ENCODE measurements around the gene TCF19.
A peak's percentile ranks its signal among the peaks of the same experiment; 100 is the strongest.

TCF19 gene

DNA sequence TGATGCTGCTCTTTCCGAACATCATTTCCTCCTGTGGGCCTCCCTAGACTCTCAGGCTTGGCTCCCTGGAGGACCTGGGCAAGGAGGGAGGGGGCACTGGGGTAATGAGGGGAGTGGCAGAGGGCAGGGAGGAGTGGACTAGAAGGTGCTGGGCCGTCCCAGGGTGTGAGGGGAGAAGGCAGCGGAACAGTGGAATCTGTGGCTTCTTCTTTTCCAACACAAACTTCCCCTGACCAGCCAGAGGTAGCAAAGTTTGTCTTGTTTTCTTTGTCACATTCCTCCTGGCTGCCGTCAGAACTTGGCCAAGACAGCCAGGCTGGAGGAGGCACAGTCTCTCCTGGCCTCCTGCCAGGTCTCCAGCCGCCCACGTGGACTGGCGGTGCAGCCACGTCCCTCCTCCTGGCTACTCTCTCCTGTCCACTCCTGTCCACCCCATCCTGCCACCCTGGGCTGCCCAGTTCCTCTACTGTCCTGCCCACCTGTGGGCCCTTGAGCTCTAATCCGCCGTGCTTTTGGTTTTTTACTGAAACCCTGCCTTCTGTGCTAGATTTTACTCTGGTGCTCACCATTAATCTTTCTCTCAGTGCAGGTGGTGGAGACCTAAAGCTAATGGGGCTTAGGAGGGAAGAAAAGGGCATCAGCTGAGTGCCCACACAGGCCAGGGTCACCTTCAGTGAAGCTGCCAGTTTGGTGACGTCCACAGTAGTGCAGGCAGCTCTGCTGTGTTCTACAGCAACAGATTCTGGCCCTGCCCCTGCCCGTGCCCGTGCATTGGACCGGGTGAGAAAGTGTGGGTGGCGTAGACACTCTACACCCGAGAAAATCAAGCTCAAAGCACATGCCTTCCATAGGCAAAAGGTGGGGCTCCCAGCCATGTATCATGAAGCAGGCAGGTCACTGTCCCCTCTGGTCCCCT, 35.3 kb upstream of the TCF19 start:
- H3K27ac ChIP-seq, result no peak overlapping the region
- no peak for TF ChIP-seq CTCF (IDR thresholded peaks at IDR 0.05)
- TF ChIP-seq ZFX (IDR thresholded peaks at IDR 0.05; ENCODE audit: borderline replicate concordance), result no peak

DNA sequence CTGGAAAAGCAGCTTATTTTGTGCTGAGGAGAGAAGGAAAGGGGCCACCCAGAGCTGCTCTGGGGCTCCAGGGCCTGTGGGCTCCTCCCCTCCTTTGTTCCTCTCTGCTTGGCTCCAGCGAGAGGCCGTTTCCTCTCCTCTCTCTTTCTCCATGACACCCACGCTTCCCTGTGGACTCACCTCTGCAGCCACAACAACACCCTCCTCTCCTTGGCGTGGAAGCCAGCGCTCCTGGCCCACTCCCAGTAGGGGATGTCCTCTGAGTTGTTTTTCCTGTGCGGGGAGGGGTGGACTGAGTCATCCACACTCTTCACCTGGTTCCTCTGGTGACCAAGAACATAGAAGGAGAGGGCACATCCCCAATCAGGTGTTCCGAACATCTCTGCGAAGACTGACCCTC, 33.2 kb upstream of the TCF19 start:
- H3K27ac ChIP-seq, result no peak overlapping the region
- TF ChIP-seq ZFX (IDR thresholded peaks at IDR 0.05; ENCODE audit: borderline replicate concordance) (no peak), CTCF (IDR thresholded peaks at IDR 0.05) (no peak)

DNA sequence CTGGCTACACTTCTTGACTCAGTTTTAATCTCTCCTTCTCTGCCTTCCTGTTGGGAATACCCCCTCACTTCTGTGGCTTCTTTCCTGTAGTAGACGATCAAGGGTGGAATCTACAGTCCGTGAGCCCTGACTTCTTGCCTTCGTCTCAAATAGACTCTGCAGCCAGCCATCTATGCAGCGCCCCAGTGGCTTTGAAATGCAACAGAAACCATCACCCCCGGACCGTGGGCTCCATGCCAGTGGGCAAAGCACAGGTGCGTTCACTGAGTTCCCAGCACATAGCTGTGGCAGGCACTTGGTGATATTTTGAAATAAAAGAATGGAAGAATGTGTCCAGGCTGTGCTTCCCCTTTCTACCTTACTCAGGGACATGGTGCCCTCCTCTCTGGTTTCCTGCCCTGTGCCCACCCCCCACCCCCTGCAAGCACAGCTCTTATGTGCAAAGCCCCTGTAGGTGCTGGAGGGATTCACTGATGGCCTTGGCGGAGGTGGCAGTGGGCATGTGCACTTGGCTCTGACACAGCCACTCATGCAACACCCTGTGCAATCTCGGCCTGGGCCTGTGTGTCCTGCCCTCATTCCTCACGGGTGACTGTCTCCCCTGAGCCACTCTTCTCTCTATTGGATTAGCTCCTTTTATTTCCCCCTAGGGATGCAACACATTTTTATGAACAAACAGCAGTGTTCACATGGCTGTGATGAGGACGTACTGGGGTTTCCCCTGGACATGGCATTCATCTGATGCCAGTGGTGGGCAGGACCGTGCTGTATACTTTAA, 32.6 kb upstream of the TCF19 start:
- no peak for TF ChIP-seq CTCF (IDR thresholded peaks at IDR 0.05)
- TF ChIP-seq ZFX (IDR thresholded peaks at IDR 0.05; ENCODE audit: borderline replicate concordance), result no peak
- H3K27ac ChIP-seq, result no peak overlapping the region

- TF ChIP-seq ZFX (IDR thresholded peaks at IDR 0.05; ENCODE audit: borderline replicate concordance), result no peak
- no peak for TF ChIP-seq CTCF (IDR thresholded peaks at IDR 0.05)
- no peak overlapping the region for H3K27ac ChIP-seq
These were observed 31.8 kb upstream of the TCF19 start for GRCh38 chr6:31126396-31127175.

DNA sequence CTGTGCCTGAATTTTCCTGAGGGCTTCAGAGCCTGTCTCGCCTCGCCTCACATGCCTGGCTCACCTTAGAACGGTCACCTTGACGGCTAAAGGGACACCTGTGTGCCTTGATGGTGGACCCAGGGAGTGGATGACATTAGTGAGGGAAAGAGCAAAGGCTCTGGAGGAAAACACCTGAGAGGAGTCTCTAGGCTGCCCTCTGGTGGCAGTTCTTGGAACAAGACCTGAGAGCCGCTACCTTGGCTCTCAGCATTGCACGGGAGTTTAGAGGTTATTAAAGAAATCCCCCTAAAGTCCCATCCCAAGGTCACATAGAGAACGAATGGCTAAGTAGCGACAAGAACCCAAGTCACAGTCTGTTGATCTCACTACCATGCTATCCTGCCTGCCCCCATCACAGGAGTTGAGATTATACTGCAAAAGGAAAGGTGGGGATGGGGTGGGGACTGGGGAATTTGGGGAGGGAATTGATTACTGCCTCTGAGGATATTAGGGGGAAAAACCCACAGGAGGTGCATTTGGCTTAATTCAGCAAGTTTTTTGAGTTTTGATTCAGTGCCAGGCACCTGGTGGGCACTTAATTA, 30.2 kb upstream of the TCF19 start:
- no peak for TF ChIP-seq ZFX (IDR thresholded peaks at IDR 0.05; ENCODE audit: borderline replicate concordance)
- peak; percentile 94 for TF ChIP-seq CTCF (IDR thresholded peaks at IDR 0.05)

DNA sequence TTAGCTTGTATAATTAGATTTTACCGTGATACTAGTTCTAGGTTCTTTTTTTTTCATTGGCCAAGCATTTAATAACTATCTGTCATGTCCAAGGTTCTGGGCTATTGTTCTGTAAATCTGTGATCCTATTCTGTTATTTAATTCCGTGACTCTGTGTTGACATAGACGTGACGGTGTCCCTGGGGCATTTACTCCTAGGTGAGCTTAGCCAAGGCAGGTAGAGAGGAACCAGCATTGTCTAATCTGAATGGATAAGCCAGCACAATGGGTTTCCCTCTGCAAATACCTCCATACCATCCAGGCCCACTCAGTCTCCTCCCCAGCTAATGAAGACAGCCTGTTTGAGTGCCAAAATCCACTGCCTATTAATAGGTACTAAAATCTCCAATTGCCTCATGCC, 29.3 kb upstream of the TCF19 start:
- TF ChIP-seq ZFX (IDR thresholded peaks at IDR 0.05; ENCODE audit: borderline replicate concordance), result no peak
- no peak for TF ChIP-seq CTCF (IDR thresholded peaks at IDR 0.05)
- H3K27ac ChIP-seq, result no peak overlapping the region

More for the DNA sequence above, 30.2 kb upstream of the TCF19 start:
- no peak overlapping the region for H3K27ac ChIP-seq
